ENCODE data around the gene WDR47.
"Not testable (repeated sequence)": the region's sequence is repeated elsewhere in the genome, so short reads cannot be mapped to it uniquely, and the experiment has no call there.

The WDR47 gene

GRCh38 chr1:109050228-109050995 is 8.5 kb upstream of the WDR47 start:
- H3K36me3 ChIP-seq (ENCODE audit: insufficient read depth, low read length): no peaks in the 10 kb centered on the region
- H3K27ac ChIP-seq (ENCODE audit: low read depth, low read length): no peak overlapping the region
- H3K4me3 ChIP-seq (ENCODE audit: low read depth, low read length): no peak overlapping the region
- no peaks in the 10 kb centered on the region for H3K4me1 ChIP-seq (ENCODE audit: control insufficient read depth, insufficient read depth, low read length, unreplicated experiment)
- H3K79me2 ChIP-seq (ENCODE audit: control insufficient read depth, insufficient read depth, low read length, unreplicated experiment): no peaks in the 10 kb centered on the region
- no peak overlapping the region for H2AFZ ChIP-seq (ENCODE audit: low read length, unreplicated experiment)
- no peaks in the 10 kb centered on the region for H3K27me3 ChIP-seq (ENCODE audit: insufficient read depth, low read length)

DNA sequence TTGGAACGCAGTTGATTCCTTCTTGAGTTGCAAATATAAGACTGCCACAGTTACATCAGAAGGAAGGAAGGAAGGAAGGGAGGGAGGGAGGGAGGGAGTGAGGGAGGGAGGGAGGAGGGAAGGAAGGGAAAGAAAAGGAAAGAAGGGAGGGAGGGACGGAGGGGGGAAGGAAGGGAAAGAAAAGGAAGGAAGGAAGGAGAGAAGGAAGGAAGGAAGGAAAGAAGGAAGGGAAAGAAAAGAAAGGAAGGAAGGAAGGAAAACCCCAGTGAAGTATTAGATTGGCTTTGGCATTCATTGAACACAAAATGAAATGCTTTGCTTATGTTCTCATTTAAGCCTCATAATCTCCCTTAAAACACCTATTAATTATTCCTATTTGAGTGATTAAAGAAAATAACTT is 6.4 kb upstream of the WDR47 start:
- H3K27ac ChIP-seq (ENCODE audit: low read depth, low read length): no peak overlapping the region
- no peak overlapping the region for H3K4me3 ChIP-seq (ENCODE audit: low read depth, low read length)
- no peaks in the 10 kb centered on the region for H3K79me2 ChIP-seq (ENCODE audit: control insufficient read depth, insufficient read depth, low read length, unreplicated experiment)

GRCh38 chr1:109047339-109047738 is 5.4 kb upstream of the WDR47 start:
- Histone ChIP-seq H2AFZ (ENCODE audit: low read length, unreplicated experiment) (no peak overlapping the region), H3K27ac (ENCODE audit: low read depth, low read length) (no peak overlapping the region), H3K27me3 (ENCODE audit: insufficient read depth, low read length) (no peaks in the 10 kb centered on the region), H3K36me3 (ENCODE audit: insufficient read depth, low read length) (no peaks in the 10 kb centered on the region), H3K4me1 (ENCODE audit: control insufficient read depth, insufficient read depth, low read length, unreplicated experiment) (no peaks in the 10 kb centered on the region), H3K79me2 (ENCODE audit: control insufficient read depth, insufficient read depth, low read length, unreplicated experiment) (no peaks in the 10 kb centered on the region), H3K4me3 (ENCODE audit: low read depth, low read length) (no peak overlapping the region)

More for the DNA sequence above, 6.4 kb upstream of the WDR47 start:
- no peak overlapping the region for H2AFZ ChIP-seq (ENCODE audit: low read length, unreplicated experiment)
- H3K36me3 ChIP-seq (ENCODE audit: insufficient read depth, low read length): no peaks in the 10 kb centered on the region
- no peaks in the 10 kb centered on the region for H3K4me1 ChIP-seq (ENCODE audit: control insufficient read depth, insufficient read depth, low read length, unreplicated experiment)
- no peaks in the 10 kb centered on the region for H3K27me3 ChIP-seq (ENCODE audit: insufficient read depth, low read length)

- no peaks in the 10 kb centered on the region for H3K36me3 ChIP-seq (ENCODE audit: insufficient read depth, low read length)
- no peaks in the 10 kb centered on the region for H3K79me2 ChIP-seq (ENCODE audit: control insufficient read depth, insufficient read depth, low read length, unreplicated experiment)
- no peak overlapping the region for H3K27ac ChIP-seq (ENCODE audit: low read depth, low read length)
- H3K4me1 ChIP-seq (ENCODE audit: control insufficient read depth, insufficient read depth, low read length, unreplicated experiment): no peaks in the 10 kb centered on the region
- no peak overlapping the region for H3K4me3 ChIP-seq (ENCODE audit: low read depth, low read length)
- H3K27me3 ChIP-seq (ENCODE audit: insufficient read depth, low read length): no peaks in the 10 kb centered on the region
- no peak overlapping the region for H2AFZ ChIP-seq (ENCODE audit: low read length, unreplicated experiment)
Measured at GRCh38 chr1:109046671-109047070, 4.8 kb upstream of the WDR47 start.

DNA sequence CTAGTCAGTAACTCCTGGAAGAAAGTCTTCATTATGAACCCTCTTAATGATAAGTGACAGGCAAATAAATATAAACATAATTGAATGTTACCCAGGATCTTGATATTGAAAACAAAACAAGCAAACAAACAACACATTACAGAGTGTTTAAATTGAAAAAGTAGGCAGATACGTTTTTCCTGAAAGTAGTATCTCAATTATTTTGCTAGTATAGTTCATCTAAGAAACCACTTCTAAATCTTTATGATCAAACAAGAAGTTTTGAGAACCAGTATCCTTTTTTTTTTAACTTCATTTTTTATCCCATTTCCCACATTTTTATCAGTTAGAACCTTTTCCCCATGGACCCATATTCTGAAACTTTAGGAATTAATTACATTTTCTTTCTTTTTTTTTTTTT is 3.7 kb upstream of the WDR47 start:
- no peaks in the 10 kb centered on the region for H3K36me3 ChIP-seq (ENCODE audit: insufficient read depth, low read length)
- H3K27ac ChIP-seq (ENCODE audit: low read depth, low read length): no peak overlapping the region
- no peak overlapping the region for H3K4me3 ChIP-seq (ENCODE audit: low read depth, low read length)
- H3K27me3 ChIP-seq (ENCODE audit: insufficient read depth, low read length): no peaks in the 10 kb centered on the region
- H2AFZ ChIP-seq (ENCODE audit: low read length, unreplicated experiment): no peak overlapping the region
- H3K4me1 ChIP-seq (ENCODE audit: control insufficient read depth, insufficient read depth, low read length, unreplicated experiment): no peaks in the 10 kb centered on the region
- H3K79me2 ChIP-seq (ENCODE audit: control insufficient read depth, insufficient read depth, low read length, unreplicated experiment): peaks cover 5% of the 10 kb centered on the region

DNA sequence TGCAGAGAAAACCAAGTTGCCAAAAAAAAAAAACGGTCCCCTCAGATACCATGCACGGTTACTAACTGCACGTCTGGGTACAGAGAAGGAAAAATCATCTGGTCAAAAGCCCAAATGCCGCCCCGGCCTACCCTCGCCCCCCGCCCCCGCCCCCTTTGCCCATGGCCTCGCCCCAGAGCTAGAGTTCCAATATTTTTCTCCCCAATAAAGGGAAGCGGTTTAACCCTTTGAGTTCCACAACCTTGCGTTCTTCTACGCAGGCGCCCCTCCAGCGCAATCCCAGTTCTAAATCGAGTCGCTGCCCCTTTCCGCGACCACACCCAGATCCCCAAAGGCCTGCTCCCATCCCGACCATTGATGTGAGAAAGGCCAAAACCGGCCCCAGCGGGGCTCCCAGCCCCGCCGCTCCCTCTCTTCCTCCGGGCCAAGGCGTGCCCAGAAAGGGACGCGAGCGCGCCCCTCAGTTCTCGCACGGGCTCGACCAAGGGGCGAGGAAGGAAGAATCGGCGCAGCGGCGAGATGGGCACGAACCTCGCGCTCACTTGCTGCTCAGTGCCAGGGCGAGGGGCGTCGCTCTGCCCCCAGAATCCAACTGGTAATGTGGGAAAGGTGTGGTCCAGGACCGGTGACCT is 797 bp downstream of the WDR47 start:
- no peaks in the 10 kb centered on the region for H3K27me3 ChIP-seq (ENCODE audit: insufficient read depth, low read length)
- H3K4me1 ChIP-seq (ENCODE audit: control insufficient read depth, insufficient read depth, low read length, unreplicated experiment): peaks cover 7% of the 10 kb centered on the region
- H3K4me3 ChIP-seq (ENCODE audit: low read depth, low read length): peak overlapping the region; percentile 89
- H3K36me3 ChIP-seq (ENCODE audit: insufficient read depth, low read length): no peaks in the 10 kb centered on the region
- peak overlapping the region; percentile 45 for H2AFZ ChIP-seq (ENCODE audit: low read length, unreplicated experiment)
- H3K27ac ChIP-seq (ENCODE audit: low read depth, low read length): peak overlapping the region; percentile 40
- H3K79me2 ChIP-seq (ENCODE audit: control insufficient read depth, insufficient read depth, low read length, unreplicated experiment): peaks cover 31% of the 10 kb centered on the region

DNA sequence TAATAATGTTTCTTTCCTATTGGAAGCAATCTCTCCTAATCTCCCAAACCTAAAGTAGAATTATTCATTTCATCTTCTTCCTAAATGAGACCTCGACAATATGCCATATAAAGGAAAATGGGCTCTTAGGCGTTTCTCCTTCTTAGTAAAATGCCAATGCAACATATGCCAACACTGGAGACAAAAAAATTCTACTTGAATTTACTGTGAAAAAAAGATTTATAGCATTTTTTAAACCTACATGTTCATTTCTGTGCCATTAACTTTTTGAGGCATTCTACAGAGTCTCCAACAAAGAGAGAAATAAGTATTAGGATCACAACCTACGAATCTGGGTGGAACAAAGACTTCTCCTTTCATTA is 1.3 kb downstream of the WDR47 start:
- H3K4me3 ChIP-seq (ENCODE audit: low read depth, low read length): peak overlapping the region; percentile 89
- peaks cover 33% of the 10 kb centered on the region for H3K79me2 ChIP-seq (ENCODE audit: control insufficient read depth, insufficient read depth, low read length, unreplicated experiment)
- H3K27me3 ChIP-seq (ENCODE audit: insufficient read depth, low read length): no peaks in the 10 kb centered on the region
- no peak overlapping the region for H3K27ac ChIP-seq (ENCODE audit: low read depth, low read length)
- H2AFZ ChIP-seq (ENCODE audit: low read length, unreplicated experiment): peak overlapping the region; percentile 11
- no peaks in the 10 kb centered on the region for H3K36me3 ChIP-seq (ENCODE audit: insufficient read depth, low read length)
- peaks cover 7% of the 10 kb centered on the region for H3K4me1 ChIP-seq (ENCODE audit: control insufficient read depth, insufficient read depth, low read length, unreplicated experiment)

DNA sequence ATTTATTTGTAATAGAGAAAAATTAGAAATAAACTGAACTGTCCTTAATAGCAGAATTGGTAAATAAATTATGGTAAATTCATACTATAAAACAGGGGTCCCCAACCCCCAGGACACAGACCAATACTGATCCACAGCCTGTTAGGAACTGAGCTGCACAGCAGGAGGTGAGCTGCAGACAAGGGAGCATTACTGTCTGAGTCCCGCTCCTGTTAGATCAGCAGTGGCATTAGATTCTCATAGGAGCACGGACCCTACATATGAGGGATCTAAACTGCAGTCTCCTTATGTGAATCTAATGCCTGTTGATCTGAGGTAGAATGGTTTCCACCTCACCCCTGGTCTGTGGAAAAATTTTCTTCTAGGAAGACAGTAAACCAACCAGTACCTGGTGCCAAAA is 7.5 kb downstream of the WDR47 start:
- Histone ChIP-seq H3K27me3 (ENCODE audit: insufficient read depth, low read length) (no peaks in the 10 kb centered on the region), H3K27ac (ENCODE audit: low read depth, low read length) (no peak overlapping the region), H3K4me1 (ENCODE audit: control insufficient read depth, insufficient read depth, low read length, unreplicated experiment) (peaks cover under 1% of the 10 kb centered on the region), H3K4me3 (ENCODE audit: low read depth, low read length) (no peak overlapping the region), H3K36me3 (ENCODE audit: insufficient read depth, low read length) (no peaks in the 10 kb centered on the region), H3K79me2 (ENCODE audit: control insufficient read depth, insufficient read depth, low read length, unreplicated experiment) (peaks cover 31% of the 10 kb centered on the region), H2AFZ (ENCODE audit: low read length, unreplicated experiment) (no peak overlapping the region)

DNA sequence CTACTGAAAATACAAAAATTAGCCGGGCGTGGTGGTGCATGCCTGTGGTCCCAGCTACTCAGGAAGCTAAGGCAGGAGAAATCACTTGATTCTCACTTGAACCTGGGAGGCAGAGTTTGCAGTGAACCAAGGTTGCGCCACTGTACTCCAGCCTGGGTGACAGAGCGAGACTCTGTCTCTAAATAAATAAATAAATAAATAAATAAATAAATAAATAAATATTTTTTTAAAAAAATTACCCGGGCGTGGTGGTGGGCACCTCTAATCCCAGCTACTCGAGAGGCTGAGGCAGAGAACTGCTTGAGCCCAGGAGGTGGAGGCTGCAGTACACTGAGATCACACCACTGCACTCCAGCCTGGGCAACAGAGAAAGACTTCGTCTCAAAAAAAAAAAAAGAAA is 12.4 kb downstream of the WDR47 start:
- H2AFZ ChIP-seq (ENCODE audit: low read length, unreplicated experiment); H3K4me3 ChIP-seq (ENCODE audit: low read depth, low read length); H3K27me3 ChIP-seq (ENCODE audit: insufficient read depth, low read length); H3K4me1 ChIP-seq (ENCODE audit: control insufficient read depth, insufficient read depth, low read length, unreplicated experiment); H3K36me3 ChIP-seq (ENCODE audit: insufficient read depth, low read length); H3K27ac ChIP-seq (ENCODE audit: low read depth, low read length): not testable (repeated sequence)
- H3K79me2 ChIP-seq (ENCODE audit: control insufficient read depth, insufficient read depth, low read length, unreplicated experiment): peaks cover 21% of the 10 kb centered on the region

- Histone ChIP-seq H3K27ac (ENCODE audit: low read depth, low read length) (no peak overlapping the region), H3K4me3 (ENCODE audit: low read depth, low read length) (no peak overlapping the region), H3K36me3 (ENCODE audit: insufficient read depth, low read length) (no peaks in the 10 kb centered on the region), H2AFZ (ENCODE audit: low read length, unreplicated experiment) (no peak overlapping the region), H3K4me1 (ENCODE audit: control insufficient read depth, insufficient read depth, low read length, unreplicated experiment) (no peaks in the 10 kb centered on the region), H3K27me3 (ENCODE audit: insufficient read depth, low read length) (no peaks in the 10 kb centered on the region), H3K79me2 (ENCODE audit: control insufficient read depth, insufficient read depth, low read length, unreplicated experiment) (peaks cover 13% of the 10 kb centered on the region)
Measured at GRCh38 chr1:109027841-109028240, 14.1 kb downstream of the WDR47 start.

GRCh38 chr1:109025694-109026093 is 16.2 kb downstream of the WDR47 start:
- Histone ChIP-seq H3K27ac (ENCODE audit: low read depth, low read length) (no peak overlapping the region), H2AFZ (ENCODE audit: low read length, unreplicated experiment) (no peak overlapping the region), H3K27me3 (ENCODE audit: insufficient read depth, low read length) (no peaks in the 10 kb centered on the region), H3K36me3 (ENCODE audit: insufficient read depth, low read length) (no peaks in the 10 kb centered on the region), H3K79me2 (ENCODE audit: control insufficient read depth, insufficient read depth, low read length, unreplicated experiment) (peaks cover 10% of the 10 kb centered on the region), H3K4me1 (ENCODE audit: control insufficient read depth, insufficient read depth, low read length, unreplicated experiment) (no peaks in the 10 kb centered on the region), H3K4me3 (ENCODE audit: low read depth, low read length) (no peak overlapping the region)
